LHCN-M2 (cell line): ENCODE measurements around the gene C1GALT1C1L. TPM values are rescaled to one million over a fixed set of nuclear protein-coding genes. Genes with fewer than 3 reads are reported as not detected.
"Not testable (repeated sequence)": the region's sequence is repeated elsewhere in the genome, so short reads cannot be mapped to it uniquely, and the experiment has no call there.

Source experiments
- DNase-seq: peaks from one replicate; pipeline ENCODE4 v3.0.0-alpha.2; 2012; ENCODE audit warnings: low read depth
- polyA plus RNA-seq: library from polyadenylated mRNA; unstranded; fragments of >200 nt; gene quantifications from one replicate; pipeline ENCODE4 v1.2.1, GENCODE V29; 2012; ENCODE audit warnings: missing spikeins
- total RNA-seq: library from RNA; depleted of rRNA; stranded (reverse); fragments of >200 nt; gene quantifications from 2 replicates; pipeline ENCODE4 v1.2.3, GENCODE V29; 2014; rRNA removed

The C1GALT1C1L gene
- 0.29 TPM in 1 of 2 replicates, not detected in the other for total RNA-seq
- 0.18 TPM for polyA plus RNA-seq

GRCh38 chr2:43676322-43677050, at the start of gene C1GALT1C1L:
C1GALT1C1L (minus strand) TSS chr2:43676429; CDS start chr2:43676322, 107 bp downstream.
- DNase-seq, result peak; percentile 19

GRCh38 chr2:43725711-43726246, 49.5 kb upstream of the C1GALT1C1L start:
- DNase-seq, result no peak

- no peak for DNase-seq
Measured at GRCh38 chr2:43724728-43725526, 48.7 kb upstream of the C1GALT1C1L start.

- peak; percentile 12 for DNase-seq
Measured at GRCh38 chr2:43718530-43719124, 42.4 kb upstream of the C1GALT1C1L start.

GRCh38 chr2:43717322-43717721, 41.1 kb upstream of the C1GALT1C1L start:
- no peak for DNase-seq

- no peak for DNase-seq
Measured at GRCh38 chr2:43715300-43716098, 39.3 kb upstream of the C1GALT1C1L start.

GRCh38 chr2:43714164-43714563, 37.9 kb upstream of the C1GALT1C1L start:
- peak; percentile 59 for DNase-seq

- no peak for DNase-seq
Measured at GRCh38 chr2:43710866-43711265, 34.6 kb upstream of the C1GALT1C1L start.

GRCh38 chr2:43708891-43709290, 32.7 kb upstream of the C1GALT1C1L start:
- no peak for DNase-seq

- no peak for DNase-seq
Measured at GRCh38 chr2:43708178-43708577, 31.9 kb upstream of the C1GALT1C1L start.

GRCh38 chr2:43707255-43708015, 31.2 kb upstream of the C1GALT1C1L start:
- DNase-seq, result peak; percentile 68

GRCh38 chr2:43701111-43701510, 24.9 kb upstream of the C1GALT1C1L start:
- DNase-seq, result no peak

GRCh38 chr2:43699761-43700160, 23.5 kb upstream of the C1GALT1C1L start:
- no peak for DNase-seq

GRCh38 chr2:43698140-43698539, 21.9 kb upstream of the C1GALT1C1L start:
- not testable (repeated sequence) for DNase-seq

- no peak for DNase-seq
Measured at GRCh38 chr2:43692428-43692994, 16.3 kb upstream of the C1GALT1C1L start.

- DNase-seq, result no peak
Measured at GRCh38 chr2:43689999-43690398, 13.8 kb upstream of the C1GALT1C1L start.

- no peak for DNase-seq
Measured at GRCh38 chr2:43685357-43685756, 9.1 kb upstream of the C1GALT1C1L start.

GRCh38 chr2:43677783-43678182, 1.6 kb upstream of the C1GALT1C1L start:
- DNase-seq, result not testable (repeated sequence)

- DNase-seq, result no peak
Measured at GRCh38 chr2:43675646-43676321, 445 bp downstream of the C1GALT1C1L start.
